HG02840 (cell line): Measurements from ENCODE around the gene ACE2.

ENCODE experiments used
- ATAC-seq: cut with Tn5 transposase; IDR thresholded peaks from one replicate; pipeline ENCODE4 v1.9.1; 2021; ENCODE audit warnings: mild to moderate bottlenecking, moderate library complexity, moderate number of reproducible peaks; ENCODE audit not compliant: unreplicated experiment, low FRiP score

ACE2 gene

DNA sequence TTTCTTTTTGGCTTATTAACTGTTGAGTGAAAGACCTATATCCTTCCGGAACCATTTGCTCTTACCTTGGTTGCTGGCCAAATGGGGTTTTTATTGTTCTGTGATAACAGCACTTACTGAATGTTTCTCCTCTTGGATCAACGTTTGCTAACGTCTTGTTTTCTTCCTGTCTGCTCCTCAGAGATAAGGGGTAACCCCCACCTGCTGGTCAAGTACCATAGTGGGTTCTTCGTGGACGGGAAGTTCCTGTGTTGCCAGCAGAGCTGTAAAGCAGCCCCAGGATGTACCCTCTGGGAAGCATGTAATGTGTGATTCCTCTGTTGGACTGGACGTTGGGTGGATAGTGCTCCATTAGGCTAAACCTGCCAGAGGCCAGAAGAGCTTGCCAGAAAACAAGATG, 84.8 kb downstream of the ACE2 start:
- no peak for ATAC-seq

DNA sequence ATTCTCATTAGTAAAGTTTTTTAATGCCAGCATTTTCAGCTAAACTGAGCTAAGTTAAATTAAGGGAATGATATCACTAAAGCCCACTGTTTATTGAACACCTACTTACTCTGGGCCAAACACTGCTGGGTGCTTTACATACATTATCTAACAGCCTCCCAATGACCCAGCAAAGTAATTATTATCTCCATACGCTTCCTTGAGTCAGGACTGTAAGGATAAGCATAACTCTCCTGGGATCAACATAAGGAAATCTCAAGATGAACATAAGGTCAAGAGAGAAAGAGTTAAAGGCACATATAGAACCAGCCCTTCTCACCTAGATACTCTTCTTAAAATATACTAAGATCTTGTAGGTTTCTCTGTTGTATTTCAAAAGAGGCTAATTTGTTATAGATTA, 86.5 kb downstream of the ACE2 start:
- ATAC-seq = no peak

DNA sequence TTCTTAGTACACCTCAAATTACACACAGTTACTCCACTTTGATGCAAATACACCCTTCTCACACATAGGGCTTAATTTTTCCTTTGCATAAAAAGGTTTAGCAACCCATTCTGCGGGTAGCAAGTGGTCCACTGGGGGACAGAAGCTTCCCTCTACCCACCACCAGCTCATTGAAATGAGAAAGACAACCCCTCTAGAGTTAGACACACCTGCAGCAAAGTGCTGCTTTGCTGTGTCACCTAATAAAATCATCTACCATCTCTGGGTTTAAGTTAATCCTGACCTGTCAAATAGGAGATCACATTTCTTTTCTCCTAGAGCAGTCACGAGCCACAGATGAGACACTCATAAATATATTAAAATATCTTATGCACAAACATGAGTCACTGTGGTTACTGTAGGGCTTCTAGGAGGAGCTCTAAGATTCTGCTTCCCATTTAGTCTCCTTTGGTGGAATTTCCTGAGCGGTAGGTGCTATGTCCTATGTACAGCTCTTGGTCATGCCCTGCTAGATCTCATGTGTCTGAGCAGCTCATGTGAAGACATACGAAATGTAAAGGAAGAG, 88.3 kb downstream of the ACE2 start:
- ATAC-seq = no peak

DNA sequence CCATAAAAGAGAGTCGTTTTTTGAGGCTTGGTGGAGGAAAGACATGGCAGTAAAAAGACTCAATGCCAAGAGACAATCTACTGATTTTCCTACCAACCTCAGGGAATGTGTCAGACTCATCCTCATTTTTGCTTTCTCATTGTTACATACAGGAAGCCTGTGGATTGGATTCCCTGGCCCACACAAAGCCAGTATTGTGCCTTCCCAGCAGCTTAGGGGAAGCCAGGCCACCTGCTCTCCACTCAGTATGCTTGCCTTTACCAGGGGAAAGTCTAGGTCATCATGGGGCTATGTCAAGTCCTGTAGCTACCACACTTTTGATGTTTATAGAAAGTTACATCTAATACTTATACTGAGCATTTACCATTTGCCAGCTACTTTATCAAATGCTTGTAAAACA, 89.2 kb downstream of the ACE2 start:
- ATAC-seq = no peak
